Fibroblast of mammary gland (primary cell): Measurements from ENCODE around the gene CCT7.

ENCODE experiments used
- DNase-seq: peaks from one replicate; pipeline ENCODE4 v3.0.0-alpha.2; 2010; ENCODE audit warnings: low read depth
- H3K4me3 ChIP-seq: 2 replicates; pipeline ENCODE4 v1.5.1; 2011; ENCODE audit warnings: low read depth, mild to moderate bottlenecking, low read length, moderate library complexity; ENCODE audit not compliant: control insufficient read depth
- CTCF ChIP-seq: conservative IDR thresholded peaks from 2 replicates; pipeline ENCODE4 v1.5.1; 2011; ENCODE audit warnings: low read depth, low read length, inconsistent platforms; ENCODE audit not compliant: control insufficient read depth, insufficient read depth

Gene CCT7

GRCh38 chr2:73263540-73264331 lies 29.6 kb downstream of the CCT7 start:
- no peak overlapping the region for H3K4me3 ChIP-seq
- TF ChIP-seq CTCF: no peak
- no peak for DNase-seq

GRCh38 chr2:73264332-73264606 lies 30.2 kb downstream of the CCT7 start:
- H3K4me3 ChIP-seq: no peak overlapping the region
- TF ChIP-seq CTCF: no peak
- no peak for DNase-seq

- H3K4me3 ChIP-seq: no peak overlapping the region
- no peak for TF ChIP-seq CTCF
- no peak for DNase-seq
These were observed 30.7 kb downstream of the CCT7 start for GRCh38 chr2:73264783-73265182.

GRCh38 chr2:73265298-73266060 lies 31.4 kb downstream of the CCT7 start:
- DNase-seq: no peak
- no peak overlapping the region for H3K4me3 ChIP-seq
- TF ChIP-seq CTCF: no peak

GRCh38 chr2:73266061-73266901 lies 32.2 kb downstream of the CCT7 start:
- TF ChIP-seq CTCF: no peak
- no peak for DNase-seq

GRCh38 chr2:73267008-73267407 lies 32.9 kb downstream of the CCT7 start:
- DNase-seq: no peak
- no peak for TF ChIP-seq CTCF
- no peak overlapping the region for H3K4me3 ChIP-seq

More at GRCh38 chr2:73266061-73266901, 32.2 kb downstream of the CCT7 start:
- H3K4me3 ChIP-seq: no peak overlapping the region
